Fibroblast of skin of left quadriceps (primary cell): ENCODE measurements around the gene DPH6.
"Not testable (repeated sequence)": the region's sequence is repeated elsewhere in the genome, so short reads cannot be mapped to it uniquely, and the experiment has no call there.

Experiments used
- DNase-seq, 2 experiments: peaks; one replicate each; pipeline ENCODE4 v3.0.0-alpha.2; 2013; ENCODE audit warnings: low read depth in 2 of 2

DPH6 gene

DNA sequence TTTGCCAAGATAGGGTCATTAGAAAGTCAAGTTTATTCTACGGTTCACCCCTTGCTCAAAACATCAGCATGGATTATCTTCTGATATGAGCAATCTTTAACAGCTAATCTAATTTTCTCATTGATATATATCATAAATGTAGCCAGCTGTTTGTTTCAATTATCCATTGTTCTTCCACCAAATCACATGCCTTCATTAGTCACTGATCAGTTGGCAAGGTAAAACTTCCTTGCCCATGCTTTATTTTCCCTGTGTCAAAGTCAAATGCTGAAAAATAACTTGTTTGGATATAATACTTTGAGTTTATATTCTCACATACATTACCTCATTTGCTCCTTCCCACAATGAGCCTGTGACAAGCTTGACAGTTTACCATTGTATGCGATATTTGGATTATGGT lies 60.6 kb downstream of the DPH6 start:
- no peak for DNase-seq

DNA sequence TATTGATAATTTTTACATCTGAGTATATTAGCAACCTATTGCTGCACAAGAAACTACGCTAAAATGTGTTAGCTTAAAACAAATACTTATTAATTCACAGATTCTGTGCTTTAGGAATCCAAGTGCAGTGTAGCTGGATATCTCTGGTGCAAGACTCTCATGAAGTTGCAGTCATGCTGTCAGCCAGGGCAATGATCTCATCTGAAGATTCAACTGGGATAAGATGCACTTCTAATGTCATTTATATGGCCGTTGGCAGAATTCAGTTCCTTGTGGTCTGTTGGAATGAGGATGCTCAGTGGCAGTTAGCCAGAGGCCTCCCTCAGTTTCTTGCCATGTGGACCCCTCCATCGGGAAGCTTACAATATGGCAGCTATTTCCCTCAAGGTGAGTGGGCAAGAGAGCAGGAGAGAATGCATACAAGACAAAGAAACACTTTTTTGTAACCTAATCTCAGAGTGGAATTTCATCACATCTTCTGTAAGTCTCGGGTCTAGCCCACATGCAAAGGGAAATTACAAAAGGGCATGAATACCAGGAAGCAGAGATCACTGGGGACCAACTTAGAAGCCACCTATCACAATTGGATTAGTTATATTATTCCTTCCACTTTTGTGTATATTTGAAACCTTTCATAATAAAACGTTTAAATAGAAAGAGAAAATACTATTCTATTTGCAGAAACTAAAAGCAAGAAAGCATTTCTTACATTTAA lies 61.6 kb downstream of the DPH6 start:
- no peak for DNase-seq

DNA sequence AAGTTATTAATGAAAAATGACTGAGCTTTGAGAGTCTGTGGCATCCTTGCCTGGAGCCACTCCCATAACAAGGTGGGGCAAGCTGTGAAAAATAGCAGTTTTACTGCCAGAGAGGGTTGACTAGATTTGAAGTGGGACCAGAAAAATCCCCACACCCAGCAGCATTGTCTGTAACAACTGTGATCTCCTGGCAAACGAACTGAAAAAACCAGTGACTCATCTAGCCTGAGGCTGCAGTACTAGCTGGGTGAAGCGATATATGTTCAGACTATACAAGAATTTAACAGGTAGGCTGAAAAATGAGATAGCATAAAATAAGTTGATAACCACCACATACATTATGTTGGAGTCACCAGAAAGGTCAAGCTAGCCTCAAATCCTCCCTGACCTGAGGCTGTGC lies 64.0 kb downstream of the DPH6 start:
- peak; percentile 21 to 23 for DNase-seq

DNA sequence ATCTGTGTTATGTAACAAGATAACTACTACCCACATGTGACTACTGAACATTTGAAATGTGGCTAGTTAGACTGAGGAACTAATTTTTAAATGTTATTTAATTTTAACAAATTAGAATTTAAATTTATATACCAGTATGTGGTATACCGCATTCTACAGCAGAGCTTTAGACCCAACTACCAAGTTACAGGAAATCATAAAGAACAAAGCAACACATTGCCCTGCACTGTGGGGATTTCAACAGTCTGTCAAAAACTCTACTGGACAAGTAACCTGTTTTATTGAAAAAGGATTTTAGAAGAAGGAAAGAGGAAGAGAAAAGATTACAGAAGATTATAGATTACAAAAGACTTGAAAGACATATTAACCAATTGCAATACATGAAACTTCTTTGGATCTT lies 64.9 kb downstream of the DPH6 start:
- DNase-seq, result no peak

DNA sequence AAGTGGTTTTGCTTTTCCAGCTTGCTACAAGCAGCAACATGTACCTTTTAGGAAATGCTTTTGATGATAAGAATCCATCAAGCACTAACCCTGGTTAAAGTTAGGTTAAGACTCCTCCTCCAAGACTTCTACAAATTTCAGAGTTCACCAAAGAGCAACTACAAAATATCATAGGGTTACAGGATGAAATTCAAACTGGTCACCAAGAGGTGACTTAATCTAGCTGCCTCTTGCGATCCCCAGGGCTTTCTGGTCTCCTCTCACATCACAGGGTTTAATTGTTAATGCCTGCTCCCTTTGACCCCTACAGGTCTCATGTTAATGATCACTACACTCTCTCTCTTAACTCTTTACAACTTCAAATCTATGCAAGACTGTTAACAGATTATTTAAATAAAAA lies 66.5 kb downstream of the DPH6 start:
- DNase-seq, result no peak

DNA sequence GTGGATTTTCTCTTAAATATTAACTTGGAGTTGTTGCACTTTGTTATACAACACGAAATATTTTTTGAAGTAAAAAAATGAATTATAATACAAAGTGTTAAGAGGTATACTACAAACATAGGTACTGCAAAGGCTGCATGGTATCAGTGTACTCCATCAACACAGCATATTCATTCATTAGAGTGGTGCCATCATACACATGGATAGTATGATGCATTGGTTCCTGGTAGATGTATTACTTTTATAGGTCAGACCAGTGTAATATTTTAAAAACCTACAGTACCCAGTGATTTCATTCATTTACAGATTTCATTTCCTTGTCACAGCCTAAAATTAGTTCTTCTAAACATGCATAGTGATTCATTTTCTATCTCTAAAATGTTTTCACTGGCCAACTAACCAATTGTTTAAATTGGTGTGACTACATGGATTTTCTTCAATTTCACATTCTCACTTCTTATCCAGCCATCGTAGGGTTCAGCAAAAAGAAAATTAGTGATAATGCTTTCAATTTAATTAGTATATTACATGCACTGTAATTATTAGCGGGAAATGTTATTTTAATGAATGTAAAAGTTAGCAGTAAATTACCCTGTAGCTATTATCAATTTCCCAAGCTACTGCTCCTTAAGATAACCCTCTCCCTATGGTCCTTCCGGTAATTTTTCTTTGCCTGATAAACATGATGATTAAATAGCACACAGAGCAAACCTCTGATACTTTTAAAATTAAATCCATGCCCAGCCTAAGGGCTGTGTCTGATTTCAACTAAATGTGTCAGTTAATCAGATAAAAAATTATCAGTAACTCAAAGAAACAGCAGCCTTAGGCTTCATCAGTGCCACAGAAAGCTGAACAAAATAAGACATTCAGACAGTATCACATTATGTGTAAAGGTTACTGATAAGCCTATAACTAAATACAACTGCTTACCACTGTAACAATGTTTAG lies 68.4 kb downstream of the DPH6 start:
- no peak for DNase-seq

DNA sequence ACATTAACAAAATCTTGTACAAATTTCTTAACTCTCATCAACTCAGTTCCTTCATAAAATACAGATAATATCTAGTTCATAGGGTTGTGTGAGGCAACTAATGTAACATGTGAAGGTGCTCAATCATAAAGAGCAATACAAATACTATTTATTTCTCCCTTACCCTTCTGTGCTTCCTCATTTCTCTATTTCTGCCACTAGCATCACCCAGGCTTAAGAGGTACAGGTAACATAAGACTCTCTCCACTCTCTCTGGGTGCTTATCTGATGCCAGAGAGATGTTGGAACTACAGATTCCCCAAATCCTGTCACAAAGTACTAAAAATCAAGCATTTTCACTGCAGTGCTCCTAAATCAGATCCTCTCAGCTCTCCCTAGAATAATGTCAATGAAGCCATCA lies 74.9 kb downstream of the DPH6 start:
- DNase-seq, result no peak

DNA sequence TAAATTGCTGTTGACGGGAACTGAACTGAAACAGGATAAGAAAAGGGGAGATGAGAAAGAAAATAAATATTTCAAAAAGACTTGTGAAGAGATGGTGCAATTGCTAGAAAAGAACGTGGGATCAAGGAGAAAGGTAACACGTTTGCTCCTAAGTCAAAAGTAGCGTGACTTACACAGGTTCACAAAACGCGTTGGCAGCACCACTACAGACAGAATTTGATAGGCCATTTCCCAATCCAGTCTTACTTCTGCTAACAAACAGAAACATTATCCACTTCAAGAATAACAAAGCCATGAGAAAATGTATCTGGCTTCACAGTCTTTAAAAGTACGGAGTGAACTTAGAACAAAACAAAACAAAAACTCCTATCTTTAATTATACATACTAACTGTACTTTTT lies 75.5 kb downstream of the DPH6 start:
- no peak for DNase-seq

DNA sequence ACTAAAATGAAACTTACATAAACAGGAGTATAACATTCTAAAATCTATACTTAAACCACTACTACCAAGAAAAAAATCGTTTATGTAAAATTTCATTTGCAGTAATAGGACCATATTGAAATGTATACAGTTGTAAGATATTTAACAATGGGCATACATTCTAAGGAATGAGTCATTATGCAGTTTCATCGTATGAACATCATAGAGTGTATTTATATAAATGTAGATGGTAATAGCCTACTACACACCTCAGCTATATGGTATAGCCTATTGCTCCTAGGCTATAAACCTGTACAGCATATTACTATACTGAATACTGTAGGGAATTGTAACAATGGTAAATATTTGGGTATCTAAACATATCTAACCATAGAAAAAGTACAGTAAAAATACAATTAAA lies 79.5 kb downstream of the DPH6 start:
- no peak for DNase-seq

DNA sequence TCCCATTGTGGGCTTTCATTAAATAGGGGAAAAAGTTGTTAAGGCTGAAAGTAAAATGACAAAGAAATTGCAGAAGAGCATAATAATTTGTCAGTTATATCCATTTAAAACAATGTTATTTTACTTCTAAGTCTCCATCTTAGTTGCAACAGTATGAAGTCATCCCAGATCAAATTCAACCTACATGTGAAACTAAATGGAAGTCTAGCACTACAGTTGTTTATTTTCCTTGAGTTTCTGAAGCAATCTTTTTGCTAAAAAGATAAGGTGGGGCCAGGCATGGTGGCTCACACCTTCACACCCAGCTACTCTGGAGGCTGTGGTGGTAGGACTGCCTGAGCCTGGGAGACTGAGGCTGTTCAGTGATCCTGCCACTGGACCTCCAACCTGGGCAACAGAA lies 80.2 kb downstream of the DPH6 start:
- DNase-seq, result no peak

DNA sequence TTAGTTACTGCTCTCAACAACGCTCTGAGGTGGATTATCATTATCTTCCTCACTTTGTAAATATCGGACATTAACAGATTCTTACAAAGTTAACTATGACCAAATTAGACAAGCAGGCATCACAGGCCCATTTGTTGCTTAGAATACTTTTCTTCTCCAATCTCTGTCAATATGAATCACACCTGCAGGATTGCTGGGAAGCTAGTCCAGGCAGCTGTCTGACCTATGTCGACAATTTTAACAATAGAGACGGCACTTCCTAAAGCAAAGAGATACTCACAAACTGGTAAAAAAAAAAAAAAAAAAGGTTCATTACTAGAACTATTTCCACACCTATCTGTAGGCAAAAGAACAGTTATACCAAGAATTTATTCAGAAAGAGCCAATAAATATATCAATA lies 85.3 kb downstream of the DPH6 start:
- DNase-seq, result no peak

DNA sequence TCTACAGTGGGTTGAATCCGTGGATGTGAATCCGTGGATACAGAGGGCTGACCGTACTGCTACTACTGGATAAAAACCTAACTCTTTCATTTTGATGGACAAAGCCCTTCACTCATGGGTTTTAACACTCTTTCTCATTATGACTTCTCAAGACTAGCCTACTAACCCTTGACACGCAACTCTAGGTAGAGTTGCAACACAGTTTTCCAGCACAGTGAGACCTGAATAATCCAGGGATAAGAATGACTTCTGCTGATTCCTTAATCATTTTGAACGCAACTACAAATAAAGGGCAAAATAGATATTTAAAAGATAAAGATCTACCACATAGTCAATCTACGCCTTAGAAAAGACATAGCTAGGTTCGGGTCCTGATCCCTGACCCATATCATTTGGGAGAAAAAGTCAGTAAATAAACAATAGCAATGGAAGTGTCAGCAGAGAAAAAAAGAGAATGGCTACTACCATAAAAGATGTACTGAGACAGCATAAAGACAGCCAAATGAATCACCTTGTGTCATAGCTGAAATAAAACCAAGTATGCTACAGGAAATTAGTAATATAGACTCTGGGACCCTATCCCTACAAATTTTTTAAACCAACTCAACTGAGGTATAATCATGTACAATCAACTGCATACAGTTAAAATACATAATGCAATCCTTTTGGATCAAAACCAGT lies 87.6 kb downstream of the DPH6 start:
- DNase-seq, result no peak

DNA sequence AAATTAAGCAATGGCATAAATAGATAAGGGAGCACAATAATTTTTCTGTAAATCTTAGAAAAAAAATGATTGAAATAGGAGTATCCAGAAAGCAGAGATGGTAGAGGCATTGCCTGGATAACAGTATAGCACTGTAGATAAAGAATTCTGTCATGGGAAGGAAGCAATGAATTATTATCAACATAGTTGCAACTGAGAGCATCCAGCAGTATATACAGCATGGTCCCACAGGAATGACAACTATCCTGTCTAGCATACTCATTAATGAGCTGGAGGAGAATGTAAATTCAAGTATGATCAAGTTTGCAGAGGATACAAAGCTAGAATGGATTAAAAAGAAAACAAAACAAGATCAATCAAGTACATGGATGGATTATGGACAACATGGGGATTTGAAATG lies 90.8 kb downstream of the DPH6 start:
- DNase-seq, result peak; percentile 45 to 47

DNA sequence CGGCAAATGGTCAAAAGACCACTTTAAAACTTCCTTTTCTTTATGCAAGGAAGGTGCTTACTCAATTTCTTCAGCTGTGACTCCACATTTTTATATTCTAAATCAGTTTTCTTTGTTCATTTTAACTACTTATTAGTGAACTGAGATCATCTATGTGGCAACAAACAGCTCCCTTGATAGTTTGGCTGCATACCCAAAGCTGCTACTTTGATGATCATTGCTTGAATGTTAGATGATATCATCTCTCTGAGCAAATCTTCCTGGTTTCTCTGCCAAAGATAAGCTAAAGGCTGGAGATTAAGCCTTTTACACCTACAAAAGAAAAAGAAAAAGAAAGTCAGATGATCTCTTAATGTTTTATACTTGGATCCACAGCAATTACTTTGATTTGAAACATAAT lies 95.5 kb downstream of the DPH6 start:
- peak; percentile 67 to 69 for DNase-seq

DNA sequence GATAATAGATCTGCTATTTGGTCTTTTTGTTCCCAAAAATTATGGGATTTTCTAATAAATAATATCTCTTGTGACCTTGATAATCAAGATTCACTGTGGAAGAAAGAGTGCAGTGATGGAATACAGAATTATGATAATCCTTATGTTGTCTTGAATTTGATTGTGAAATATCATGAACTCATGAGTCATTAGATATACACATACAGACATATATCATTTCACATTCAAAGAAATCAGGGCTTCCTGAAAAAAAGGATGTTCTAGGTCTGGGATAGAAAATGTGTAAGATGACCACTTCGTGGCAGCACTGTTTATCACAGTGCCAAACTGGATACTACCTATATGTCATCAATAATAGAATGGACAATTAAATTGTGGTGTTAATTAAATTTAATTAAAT lies 97.7 kb downstream of the DPH6 start:
- peak in 1 of 2 experiments; percentile 22 for DNase-seq

DNA sequence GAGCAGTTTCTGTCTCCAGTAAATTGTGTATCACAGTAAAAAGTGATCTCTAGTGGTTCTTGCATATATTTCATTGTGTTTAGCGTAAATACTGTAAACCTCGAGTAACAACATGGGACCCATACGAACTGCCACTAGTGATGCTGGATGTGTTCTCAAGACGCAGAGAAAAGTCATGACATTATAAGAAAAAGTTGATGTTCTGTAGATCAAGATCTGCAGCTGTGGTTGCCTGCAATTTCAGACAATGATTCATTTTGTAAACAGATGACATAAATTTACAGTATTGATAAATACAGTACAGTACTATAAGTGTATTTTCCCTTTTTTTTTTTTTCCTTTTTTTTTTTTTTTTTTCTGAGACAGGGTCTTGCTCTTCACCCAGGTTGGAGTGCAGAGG lies 100.1 kb downstream of the DPH6 start:
- no peak for DNase-seq

DNA sequence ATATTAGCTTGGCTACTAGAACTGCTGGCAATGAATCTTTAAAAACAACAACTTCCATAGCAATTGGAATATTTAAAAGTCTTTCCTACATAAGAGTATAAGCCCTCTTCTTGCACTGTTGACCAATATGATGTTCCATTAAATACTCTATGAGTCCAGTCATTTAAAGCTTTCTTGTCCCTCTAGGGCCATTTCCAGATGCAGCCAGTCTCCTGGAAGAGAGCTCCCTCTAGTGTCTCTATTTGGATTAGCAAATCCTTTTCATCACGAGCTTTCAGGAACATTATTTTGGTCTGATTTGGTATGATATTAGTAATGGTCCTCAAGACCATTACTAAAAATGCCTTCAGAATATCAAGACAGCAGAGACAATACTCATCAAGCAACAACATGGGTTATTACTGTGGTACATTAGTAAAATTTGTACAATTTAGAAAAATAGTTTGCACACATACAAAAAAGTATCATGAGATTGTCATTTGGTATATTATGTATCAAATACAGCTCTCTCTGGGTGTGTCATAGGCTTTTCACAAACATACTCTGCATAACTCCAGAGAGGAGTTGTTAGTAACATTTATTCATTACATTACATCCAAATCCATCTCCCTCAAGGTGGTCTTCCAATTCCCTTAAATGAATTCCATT lies 101.3 kb downstream of the DPH6 start:
- DNase-seq, result peak in 1 of 2 experiments; percentile 24

DNA sequence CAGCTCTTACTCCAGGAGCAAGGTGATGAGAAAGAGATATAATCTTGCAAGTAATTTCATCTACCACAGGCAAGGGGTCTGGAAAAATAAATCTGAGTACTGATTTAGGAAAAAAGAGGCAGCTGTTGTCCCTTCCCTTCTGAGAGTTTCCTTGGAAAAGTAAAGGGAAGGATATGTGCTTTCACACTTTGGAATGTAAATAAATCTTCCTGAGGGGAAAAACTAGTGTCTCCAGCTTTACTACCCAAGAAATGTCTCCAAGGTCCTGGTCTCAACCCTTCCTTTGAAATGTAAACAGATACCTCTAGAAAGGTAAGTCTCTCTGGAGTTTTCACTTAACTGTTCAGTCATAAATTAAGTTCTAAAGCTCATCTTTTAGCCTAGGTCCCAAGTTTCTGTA lies 102.6 kb downstream of the DPH6 start:
- DNase-seq, result no peak

DNA sequence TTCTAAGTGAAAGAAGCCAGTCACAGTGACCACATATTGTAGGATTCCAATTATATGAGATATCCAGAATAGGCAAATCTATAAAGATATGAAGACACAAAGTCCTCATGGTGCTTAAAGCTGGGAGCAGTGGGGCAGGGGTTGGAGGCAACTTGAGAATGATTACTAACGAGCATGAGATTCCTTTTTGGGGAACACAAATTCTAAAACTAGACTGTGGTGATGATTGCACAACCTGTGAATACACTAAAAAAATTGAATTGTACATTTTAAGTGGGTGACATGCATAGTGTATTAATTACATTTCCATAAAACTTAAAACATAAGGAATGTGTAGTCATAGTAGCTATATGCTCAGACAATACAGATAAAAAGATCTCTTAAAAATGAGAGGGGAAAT lies 103.2 kb downstream of the DPH6 start:
- DNase-seq, result peak in 1 of 2 experiments; percentile 20

DNA sequence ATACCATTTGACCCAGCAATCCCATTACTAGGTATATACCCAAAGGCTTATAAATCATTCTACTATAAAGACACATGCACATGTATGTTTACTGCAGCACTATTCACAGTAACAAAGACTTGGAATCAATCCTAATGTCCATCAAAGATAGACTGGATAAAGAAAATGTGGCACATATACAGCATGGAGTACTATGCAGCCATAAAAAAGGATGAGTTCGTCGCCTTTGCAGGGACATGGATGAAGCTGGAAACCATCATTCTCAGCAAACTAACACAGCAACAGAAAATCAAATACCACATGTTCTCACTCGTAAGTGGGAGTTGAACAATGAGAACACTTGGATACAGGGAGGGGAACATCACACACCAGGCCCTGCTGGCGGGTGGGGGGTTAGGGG lies 104.7 kb downstream of the DPH6 start:
- not testable (repeated sequence) for DNase-seq

DNA sequence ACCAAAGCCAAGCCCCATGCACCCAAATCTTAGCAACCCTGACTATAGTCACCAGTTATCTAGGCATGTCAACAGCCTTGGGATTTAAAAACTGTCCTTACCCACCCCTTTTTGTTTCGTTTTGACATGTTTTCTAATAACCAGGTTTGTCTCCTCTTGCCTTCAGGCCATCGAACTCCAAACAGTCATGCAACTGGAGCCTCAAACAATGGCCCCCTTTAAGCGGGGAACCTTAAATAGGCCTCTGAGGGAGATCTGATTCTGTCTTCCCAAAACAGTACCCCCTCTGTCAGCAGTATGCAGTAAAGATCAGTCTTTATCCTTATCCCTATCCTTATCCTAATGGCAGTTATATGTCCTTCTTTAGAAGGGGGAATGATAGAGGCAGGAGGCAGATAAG lies 105.7 kb downstream of the DPH6 start:
- no peak for DNase-seq

DNA sequence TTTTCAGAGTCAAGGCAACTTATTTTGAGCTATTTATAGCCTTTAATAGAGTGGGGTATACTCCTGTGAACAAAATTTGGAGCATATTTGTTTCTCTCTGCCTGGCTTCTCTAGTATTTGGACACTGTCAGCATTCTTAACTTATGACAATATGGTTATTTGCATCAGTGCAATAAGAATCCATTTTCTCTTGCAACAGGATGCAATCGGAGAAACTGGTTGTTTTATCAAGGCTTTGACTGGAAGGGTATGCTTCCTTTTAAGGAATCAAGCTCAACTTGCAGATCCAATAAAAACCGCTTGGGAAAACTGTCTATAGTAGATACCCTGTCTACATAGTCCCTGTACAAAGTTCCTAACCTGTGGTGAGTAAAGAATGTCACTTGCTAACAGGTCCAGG lies 106.7 kb downstream of the DPH6 start:
- peak; percentile 87 to 88 for DNase-seq
